ENCODE results near the gene USH1C.

Gene USH1C

GRCh38 chr11:17446482-17446881 lies 97.7 kb downstream of the USH1C start:
- no peak for TF ChIP-seq CTCF (IDR thresholded peaks at IDR 0.05; ENCODE audit: low read depth, low read length, missing control alignments)
- H3K4me3 ChIP-seq (ENCODE audit: low read depth, low read length) = no peak overlapping the region
- no peak for DNase-seq (ENCODE audit: low read depth)

GRCh38 chr11:17445240-17445795 lies 98.9 kb downstream of the USH1C start:
- no peak for DNase-seq (ENCODE audit: low read depth)
- TF ChIP-seq CTCF (IDR thresholded peaks at IDR 0.05; ENCODE audit: low read depth, low read length, missing control alignments) = no peak
- H3K4me3 ChIP-seq (ENCODE audit: low read depth, low read length) = no peak overlapping the region

GRCh38 chr11:17443926-17444690 lies 100.1 kb downstream of the USH1C start:
- H3K4me3 ChIP-seq (ENCODE audit: low read depth, low read length) = no peak overlapping the region
- TF ChIP-seq CTCF (IDR thresholded peaks at IDR 0.05; ENCODE audit: low read depth, low read length, missing control alignments) = no peak
- DNase-seq (ENCODE audit: low read depth) = no peak

Measured in GM12864 (cell line).